H1 (cell line): ENCODE results near the gene CTIF. TPM values are rescaled to one million over a fixed set of nuclear protein-coding genes. Genes with fewer than 3 reads are reported as not detected.

Experiments
- CTCF ChIA-PET: fragments of 300-600 bp; sonication (Branson Sonifier 250); formaldehyde crosslinking; loops from one replicate; lab custom pipeline; 2021; ENCODE audit not compliant: partially characterized antibody; lab: Charles Lee
- POLR2A ChIA-PET: fragments of 300-600 bp; sonication (Branson Sonifier 250); formaldehyde crosslinking; loops from one replicate; lab custom pipeline; 2021; ENCODE audit warnings: inconsistent platforms; ENCODE audit not compliant: partially characterized antibody; lab: Charles Lee
- DNase-seq, 2 experiments: peaks; one replicate each; pipeline versions ENCODE4 v3.0.0 to v3.0.0-alpha.2; 2010 to 2022; ENCODE audit warnings: low spot score in 2 of 2, low read depth in 1 of 2, mixed read lengths in 1 of 2
- FAIRE-seq: peaks from 2 replicates; lab custom pipeline; 2011; peaks lifted over from hg19 to GRCh38; lab: Jason Lieb, UNC
- H2AFZ ChIP-seq: 2 replicates; pipeline ENCODE4 v1.8.1; 2012; ENCODE audit warnings: low read length, inconsistent platforms
- H2AK5ac ChIP-seq: 2 replicates; pipeline ENCODE4 v1.6.1; 2013; ENCODE audit warnings: low read depth, low read length
- H2BK120ac ChIP-seq: replicated peaks from 2 replicates; pipeline ENCODE3; 2013; ENCODE audit warnings: low read depth, low read length, inconsistent platforms
- H2BK12ac ChIP-seq: 2 replicates; pipeline ENCODE4 v1.6.1; 2013; ENCODE audit warnings: low read depth, low read length
- H2BK15ac ChIP-seq: 2 replicates; pipeline ENCODE4 v1.6.1; 2013; ENCODE audit warnings: low read length
- H2BK20ac ChIP-seq: 2 replicates; pipeline ENCODE4 v1.6.1; 2013; ENCODE audit warnings: low read length
- H2BK5ac ChIP-seq: 2 replicates; pipeline ENCODE4 v1.6.1; 2013; ENCODE audit warnings: low read depth, low read length
- H3K14ac ChIP-seq: 2 replicates; pipeline ENCODE4 v1.6.1; 2013; ENCODE audit warnings: inconsistent platforms; ENCODE audit not compliant: insufficient read length
- H3K18ac ChIP-seq: 2 replicates; pipeline ENCODE4 v1.6.1; 2013; ENCODE audit warnings: low read length; ENCODE audit errors: extremely low read depth
- H3K23ac ChIP-seq: 2 replicates; pipeline ENCODE4 v1.6.1; 2013; ENCODE audit warnings: inconsistent platforms; ENCODE audit not compliant: insufficient read length
- H3K23me2 ChIP-seq: 2 replicates; pipeline ENCODE4 v1.6.1; 2013; ENCODE audit warnings: low read depth, low read length
- H3K27ac ChIP-seq: 2 replicates; pipeline ENCODE4 v1.6.1; 2011; ENCODE audit warnings: low read depth, low read length, inconsistent platforms
- H3K27me3 ChIP-seq, 4 experiments: replicated peaks in 1 of 4; 1 replicate in 1 of 4; 2 replicates in 3 of 4; pipeline versions ENCODE4 v1.6.1 to v1.8.1; 2011 to 2013; ENCODE audit warnings: low read length in 3 of 4, mild to moderate bottlenecking in 3 of 4, inconsistent platforms in 2 of 4, mixed read lengths in 2 of 4, moderate library complexity in 1 of 4; ENCODE audit not compliant: control insufficient read depth in 3 of 4, insufficient read depth in 3 of 4; ENCODE audit errors: extremely low read depth in 1 of 4
- H3K36me3 ChIP-seq, 4 experiments: 2 replicates each; pipeline versions ENCODE4 v1.6.1 to v1.8.1; 2011 to 2013; ENCODE audit warnings: mild to moderate bottlenecking in 4 of 4, low read length in 3 of 4, moderate library complexity in 2 of 4, control low read depth in 1 of 4, inconsistent platforms in 1 of 4; ENCODE audit not compliant: insufficient read depth in 4 of 4, control insufficient read depth in 2 of 4
- H3K4ac ChIP-seq: replicated peaks from 2 replicates; pipeline ENCODE3; 2013; ENCODE audit warnings: low read length, low read depth, mixed read lengths, inconsistent platforms; ENCODE audit not compliant: insufficient read length
- H3K4me1 ChIP-seq, 4 experiments: replicated peaks in 1 of 4; 1 replicate in 1 of 4; 2 replicates in 3 of 4; pipeline versions ENCODE4 v1.6.1 to v1.8.1; 2011 to 2013; ENCODE audit warnings: low read length in 3 of 4, inconsistent platforms in 2 of 4, mixed read lengths in 1 of 4; ENCODE audit not compliant: insufficient read depth in 4 of 4, control insufficient read depth in 3 of 4
- H3K4me2 ChIP-seq, 2 experiments: 2 replicates each; pipeline versions ENCODE4 v1.6.1 to v1.8.1; 2011 to 2013; ENCODE audit warnings: low read depth in 2 of 2, low read length in 2 of 2, control low read depth in 1 of 2, inconsistent platforms in 1 of 2, mild to moderate bottlenecking in 1 of 2; ENCODE audit not compliant: insufficient read depth in 1 of 2
- H3K4me3 ChIP-seq, 4 experiments: fragments of 200-600, 300-600 bp in 1 of 4; sonication (generic), shearing (Covaris generic), sonication (Bioruptor Twin) in 1 of 4; 2 replicates each; pipeline versions ENCODE4 v1.5.1 to v1.8.1; 2011 to 2016; ENCODE audit warnings: low read length in 4 of 4, low read depth in 3 of 4, control low read depth in 2 of 4, inconsistent platforms in 2 of 4, mild to moderate bottlenecking in 2 of 4, mixed read lengths in 1 of 4, moderate library complexity in 1 of 4; ENCODE audit not compliant: insufficient read depth in 2 of 4; ENCODE audit errors: extremely low read depth in 1 of 4
- H3K56ac ChIP-seq: replicated peaks from 2 replicates; pipeline ENCODE3; 2013; ENCODE audit warnings: low read depth, mild to moderate bottlenecking, mixed read lengths, low read length, inconsistent platforms; ENCODE audit not compliant: insufficient read length
- H3K79me1 ChIP-seq: 2 replicates; pipeline ENCODE4 v1.6.1; 2013; ENCODE audit warnings: low read depth, low read length, control low read depth
- H3K79me2 ChIP-seq, 2 experiments: 2 replicates each; pipeline versions ENCODE4 v1.6.1 to v1.8.1; 2012 to 2013; ENCODE audit warnings: low read length in 2 of 2, mild to moderate bottlenecking in 2 of 2, inconsistent platforms in 1 of 2; ENCODE audit not compliant: insufficient read depth in 2 of 2, control insufficient read depth in 1 of 2
- H3K9ac ChIP-seq, 4 experiments: replicated peaks in 1 of 4; 1 replicate in 1 of 4; 2 replicates in 3 of 4; pipeline versions ENCODE4 v1.6.1 to v1.8.1; 2011 to 2013; ENCODE audit warnings: low read depth in 3 of 4, low read length in 3 of 4, control low read depth in 2 of 4, mild to moderate bottlenecking in 2 of 4, moderate library complexity in 2 of 4, inconsistent platforms in 1 of 4; ENCODE audit errors: extremely low read depth in 1 of 4
- H3K9me3 ChIP-seq, 2 experiments: 2 replicates each; pipeline versions ENCODE4 v1.6.1 to v1.8.1; 2012 to 2013; ENCODE audit warnings: mild to moderate bottlenecking in 2 of 2, moderate library complexity in 2 of 2, control low read depth in 1 of 2, inconsistent platforms in 1 of 2, low read depth in 1 of 2, low read length in 1 of 2, mixed read lengths in 1 of 2; ENCODE audit not compliant: insufficient read depth in 2 of 2
- H4K20me1 ChIP-seq, 2 experiments: replicated peaks in 1 of 2; 2 replicates each; pipeline versions ENCODE3 to v1.8.1; 2011 to 2013; ENCODE audit warnings: inconsistent platforms in 2 of 2, low read length in 2 of 2, mild to moderate bottlenecking in 1 of 2; ENCODE audit not compliant: insufficient read depth in 2 of 2, control insufficient read depth in 1 of 2
- H4K5ac ChIP-seq: 2 replicates; pipeline ENCODE4 v1.6.1; 2013; ENCODE audit warnings: low read length, low read depth, mixed read lengths, inconsistent platforms; ENCODE audit not compliant: insufficient read length
- H4K8ac ChIP-seq: 2 replicates; pipeline ENCODE4 v1.8.0; 2013; ENCODE audit warnings: mild to moderate bottlenecking, moderate library complexity, low read length, inconsistent platforms; ENCODE audit not compliant: insufficient read depth; ENCODE audit errors: extremely low read depth
- H4K91ac ChIP-seq: replicated peaks from 2 replicates; pipeline ENCODE3; 2013; ENCODE audit warnings: low read length, mixed read lengths, inconsistent platforms; ENCODE audit not compliant: insufficient read length
- CHD2 ChIP-seq: IDR thresholded peaks from 2 replicates; pipeline ENCODE4 v1.6.1; 2012; ENCODE audit warnings: low read length, improper control_type of control experiment
- CREB1 ChIP-seq: IDR thresholded peaks from 2 replicates; pipeline ENCODE4 v1.6.1; 2012; ENCODE audit warnings: inconsistent platforms
- EP300 ChIP-seq, 2 experiments: IDR thresholded peaks; 1 replicate in 1 of 2; 2 replicates in 1 of 2; pipeline ENCODE4 v1.6.1; 2011 to 2012; ENCODE audit warnings: low read depth in 2 of 2, low read length in 2 of 2, mild to moderate bottlenecking in 2 of 2, borderline replicate concordance in 1 of 2, inconsistent platforms in 1 of 2, moderate library complexity in 1 of 2
- GTF2F1 ChIP-seq: IDR thresholded peaks from 2 replicates; pipeline ENCODE4 v1.6.1; 2012; ENCODE audit warnings: low read depth, low read length, improper control_type of control experiment, borderline replicate concordance
- MAX ChIP-seq: IDR thresholded peaks from 2 replicates; pipeline ENCODE4 v1.6.1; 2012; ENCODE audit warnings: inconsistent platforms
- RBBP5 ChIP-seq: IDR thresholded peaks from 2 replicates; pipeline ENCODE4 v1.7.1; 2012; ENCODE audit warnings: low read depth, mild to moderate bottlenecking, inconsistent platforms, low read length, moderate library complexity, borderline replicate concordance
- SIN3A ChIP-seq, 2 experiments: IDR thresholded peaks in 1 of 2; conservative IDR thresholded peaks in 1 of 2; 2 replicates each; pipeline ENCODE4 v1.6.1; 2011 to 2012; ENCODE audit warnings: low read length in 2 of 2, improper control_type of control experiment in 1 of 2, low read depth in 1 of 2, mild to moderate bottlenecking in 1 of 2
- SP1 ChIP-seq: IDR thresholded peaks from 2 replicates; pipeline ENCODE4 v1.6.1; 2011; ENCODE audit warnings: low read depth, low read length
- TBP ChIP-seq: IDR thresholded peaks from 2 replicates; pipeline ENCODE4 v1.6.1; 2011; ENCODE audit warnings: low read depth, low read length, improper control_type of control experiment
- TCF12 ChIP-seq: IDR thresholded peaks from 2 replicates; pipeline ENCODE4 v1.6.1; 2011; ENCODE audit warnings: low read depth, mild to moderate bottlenecking, low read length
- USF2 ChIP-seq: IDR thresholded peaks from 2 replicates; pipeline ENCODE4 v1.6.1; 2011; ENCODE audit warnings: low read length, improper control_type of control experiment
- WGBS, 2 experiments: shearing (Covaris generic) in 1 of 2; methylation state at CpG; one replicate each; pipeline versions ENCODE4 v1.1.6 to v1.1.7; 2013 to 2015; ENCODE audit warnings: low lambda C conversion rate in 2 of 2, mixed read lengths in 2 of 2, inconsistent platforms in 1 of 2, low coverage in 1 of 2, missing lambda C conversion rate in 1 of 2; ENCODE audit not compliant: insufficient replicate concordance in 2 of 2, insufficient coverage in 1 of 2, insufficient read length in 1 of 2; ENCODE audit errors: extremely low coverage in 1 of 2, missing lambda C conversion rate in 1 of 2; 5-methylcytosine and 5-hydroxymethylcytosine counted together
- polyA plus RNA-seq, 7 experiments: library from polyadenylated mRNA; depleted of rRNA in 3 of 7; stranded (reverse) in 5 of 7; unstranded in 2 of 7; fragments of >200 nt in 5 of 7; fragments of 200-250 nt in 2 of 7; gene quantifications; 1 replicate in 5 of 7; 2 replicates in 1 of 7; 4 replicates in 1 of 7; pipeline versions ENCODE4 v1.2.1 to v1.2.3, GENCODE V29; 2011 to 2013; ENCODE audit warnings: missing spikeins in 2 of 7, mixed read lengths in 2 of 7
- total RNA-seq: library from RNA; stranded (reverse); fragmentation: NEBNext Ultra II Directional; extraction: Animal tissue kit (Norgen Biotek cat#: 25700); gene quantifications from 2 replicates; pipeline ENCODE4 v1.2.1, GENCODE V29; 2021

CTIF gene
- total and polyA plus RNA-seq, 2 of the 8 experiments (the other 6 are each of a cell fraction or from before 2014, with no cell fraction given) = 9.0 to 17.8 TPM

- Histone ChIP-seq H2BK12ac (no peak overlapping the region), H3K4ac (no peak overlapping the region), H2AFZ (no peak overlapping the region), H3K27ac (no peak overlapping the region), H4K5ac (no peak overlapping the region), H3K4me1 (peaks cover 0 to 5% (median 1%) of the 10 kb centered on the region in 4 experiments; a peak in 3 of 7 replicates), H3K23me2 (no peaks in the 10 kb centered on the region), H3K27me3 (no peaks in the 10 kb centered on the region), H3K4me2 (no peak overlapping the region), H3K56ac (no peak overlapping the region), H2BK20ac (no peak overlapping the region), H2AK5ac (no peak overlapping the region), H2BK15ac (no peak overlapping the region), H3K79me1 (no peaks in the 10 kb centered on the region), H2BK5ac (no peak overlapping the region), H3K18ac (no peak overlapping the region; the same call in 1 of the 2 replicates), H4K8ac (no peak overlapping the region), H3K79me2 (no peaks in the 10 kb centered on the region), H2BK120ac (no peak overlapping the region), H3K9ac (no peak overlapping the region), H3K4me3 (no peak overlapping the region), H3K9me3 (no peaks in the 10 kb centered on the region), H3K36me3 (no peaks in the 10 kb centered on the region), H3K14ac (no peak overlapping the region), H4K91ac (no peak overlapping the region), H3K23ac (no peak overlapping the region), H4K20me1 (no peaks in the 10 kb centered on the region)
- DNase-seq = no peak
- no peak for FAIRE-seq
- POLR2A ChIA-PET = no interaction called here
- CTCF ChIA-PET = interaction anchor here (0.6 to 2.2 kb wide), 5 partner anchors 10 to 260 kb away, joined by 3 to 8 read pairs (median 3); no protein-coding TSS in a partner anchor
- 85% methylated on average over 2 of the region's 2 CpGs; no CpG with 5 or more reads in 1 of the 2 experiments for WGBS, 2 experiments
- no peak for TF ChIP-seq CREB1
- TF ChIP-seq CHD2 = no peak
- no peak for TF ChIP-seq TBP
- TF ChIP-seq GTF2F1 = no peak
- TF ChIP-seq SP1 = no peak
- no peak for TF ChIP-seq TCF12
- no peak for TF ChIP-seq RBBP5
- TF ChIP-seq USF2 = no peak
- TF ChIP-seq EP300 (IDR thresholded peaks at IDR 0.05; ENCODE audit: borderline replicate concordance in 1 of 2, low read depth in 2 of 2, low read length in 2 of 2) = no peak
- no peak for TF ChIP-seq MAX
- no peak for TF ChIP-seq SIN3A (conservative IDR thresholded peaks at IDR 0.05 in 1 of 2, IDR thresholded peaks at IDR 0.05 in 1 of 2; ENCODE audit: low read depth in 1 of 2, low read length in 2 of 2)
Measured at GRCh38 chr18:48781988-48782363, 243.1 kb downstream of the CTIF start.
